Mesenteric fat pad (tissue), 1 donor: ENCODE measurements around the gene RLBP1. TPM values are rescaled to one million over a fixed set of nuclear protein-coding genes. Genes with fewer than 3 reads are reported as not detected.

ENCODE experiments used
- DNase-seq: peaks from one replicate; pipeline ENCODE4 v3.0.0-alpha.2; 2020; ENCODE audit warnings: low spot score
- total RNA-seq: library from RNA; stranded (reverse); fragmentation: NEBNext Ultra II Directional; extraction: Animal tissue kit (Norgen Biotek cat#: 25700); gene quantifications from one replicate; pipeline ENCODE4 v1.2.1, GENCODE V29; 2021
- donor health status: DM: yes; HTN: yes; CAD: no.

RLBP1 gene
- total RNA-seq, 1 donor from 2014 or later, result not detected

DNA sequence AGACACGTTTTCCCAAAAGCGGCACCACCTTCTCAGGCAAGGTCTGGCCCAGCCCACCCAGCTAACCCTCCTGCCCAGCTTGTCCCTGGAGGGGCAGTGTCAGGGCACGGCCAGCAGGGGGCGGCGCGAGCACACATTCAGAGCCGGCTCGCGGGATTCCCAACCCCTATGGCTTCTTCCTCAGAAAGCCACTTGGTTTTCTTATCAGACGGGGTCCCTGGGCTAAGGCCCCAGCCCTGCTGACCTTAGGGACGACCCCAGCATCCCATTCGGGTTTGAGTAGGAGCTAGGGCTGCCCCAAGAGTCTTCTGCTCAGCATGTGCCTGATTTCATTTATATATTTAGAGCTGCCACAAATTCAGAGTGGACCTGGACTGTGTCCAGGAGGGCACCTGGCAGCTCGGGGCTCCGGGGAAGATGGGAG lies 14.5 kb downstream of the RLBP1 start:
- DNase-seq, result peak; percentile 92

- DNase-seq, result no peak
Measured at GRCh38 chr15:89205991-89206585, 15.3 kb downstream of the RLBP1 start.

DNA sequence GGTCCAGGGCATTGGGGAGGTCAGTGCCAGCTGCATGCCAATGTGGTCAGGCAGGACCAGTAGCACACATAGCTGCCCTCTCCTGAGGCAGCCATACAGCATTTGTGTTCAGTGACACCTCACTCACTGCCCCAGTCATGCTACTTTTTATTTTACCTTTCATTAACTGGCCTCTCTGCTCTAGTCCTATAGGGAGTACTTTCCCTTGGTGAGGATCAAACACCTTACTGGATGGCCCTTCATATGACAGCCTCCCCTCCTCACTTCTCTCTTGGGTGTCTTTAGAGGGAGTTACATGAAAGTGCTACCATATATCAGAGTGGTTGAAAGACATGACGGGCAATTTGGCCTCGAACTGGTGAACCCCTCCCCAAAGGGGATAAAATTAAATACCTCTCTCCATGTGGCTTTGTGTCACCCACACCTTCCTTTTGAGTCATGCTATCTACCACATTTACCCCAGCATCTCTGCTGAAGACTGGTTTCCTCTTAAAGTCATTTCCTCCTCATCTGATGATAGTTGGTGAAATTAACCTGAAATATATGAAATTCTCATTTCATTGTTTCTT lies 17.6 kb downstream of the RLBP1 start:
- no peak for DNase-seq

- no peak for DNase-seq
Measured at GRCh38 chr15:89201465-89202005, 19.8 kb downstream of the RLBP1 start.

DNA sequence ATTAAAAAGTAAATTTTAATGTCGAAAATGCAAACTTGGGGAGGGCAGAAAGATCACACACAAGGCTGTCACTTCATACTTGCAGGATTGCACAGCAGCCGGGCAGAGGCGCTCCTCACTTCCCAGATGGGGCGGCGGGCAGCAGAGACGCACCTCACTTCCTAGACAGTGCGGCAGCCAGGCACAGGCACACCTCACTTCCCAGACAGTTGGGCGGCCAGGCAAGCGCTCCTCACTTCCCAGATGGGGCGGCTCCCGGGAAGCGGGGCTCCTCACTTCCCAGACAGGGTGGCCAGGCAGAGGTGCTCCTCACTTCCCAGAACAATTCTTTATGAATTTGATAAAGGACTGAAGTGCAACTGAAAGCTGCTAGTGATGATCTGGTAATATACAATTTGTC lies 21.2 kb downstream of the RLBP1 start:
- no peak for DNase-seq

DNA sequence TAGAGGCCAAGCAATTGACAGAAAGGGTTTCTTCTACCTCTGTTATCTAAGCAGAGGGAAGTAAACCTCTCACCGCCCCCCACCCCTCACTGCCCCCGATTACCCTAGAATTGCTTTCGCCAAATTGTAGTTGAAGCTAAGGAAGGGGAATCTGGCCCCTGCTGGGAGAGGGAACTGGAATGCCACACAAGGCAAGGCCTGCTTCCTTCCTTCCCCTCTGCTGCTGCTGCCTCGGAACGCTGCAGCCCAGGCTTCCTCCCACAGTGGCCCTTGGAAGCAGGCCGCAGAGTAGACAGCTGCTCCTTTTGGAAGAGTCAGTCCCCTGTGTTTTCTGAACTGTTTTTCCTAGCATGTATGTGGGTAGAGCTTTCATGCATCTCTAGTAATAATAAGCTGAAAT lies 21.6 kb downstream of the RLBP1 start:
- DNase-seq, result no peak

- no peak for DNase-seq
Measured at GRCh38 chr15:89198934-89199333, 22.4 kb downstream of the RLBP1 start.

- DNase-seq, result no peak
Measured at GRCh38 chr15:89198196-89198595, 23.2 kb downstream of the RLBP1 start.

DNA sequence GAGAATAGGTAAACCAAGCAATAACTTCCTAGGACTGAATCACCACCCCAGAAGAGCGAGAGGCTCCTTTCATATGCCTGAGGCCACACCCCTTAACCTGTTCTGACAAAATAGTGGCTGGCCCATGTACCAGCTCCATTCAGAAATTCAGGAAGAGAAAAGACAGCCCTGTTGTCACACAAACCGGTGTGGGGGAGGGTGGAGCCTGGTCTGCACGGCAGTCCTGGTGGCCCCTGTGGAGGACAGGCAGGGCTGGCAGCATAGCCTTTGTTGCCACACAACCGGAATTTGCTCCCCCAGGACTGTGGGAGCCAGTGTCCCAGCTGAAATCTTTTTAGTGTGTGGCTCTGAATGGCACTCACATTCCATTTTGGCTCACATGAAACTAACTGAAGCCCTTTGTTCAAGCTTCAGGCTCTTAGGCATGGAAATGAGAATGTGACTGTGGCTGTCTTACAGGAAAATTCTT lies 23.8 kb downstream of the RLBP1 start:
- no peak for DNase-seq

DNA sequence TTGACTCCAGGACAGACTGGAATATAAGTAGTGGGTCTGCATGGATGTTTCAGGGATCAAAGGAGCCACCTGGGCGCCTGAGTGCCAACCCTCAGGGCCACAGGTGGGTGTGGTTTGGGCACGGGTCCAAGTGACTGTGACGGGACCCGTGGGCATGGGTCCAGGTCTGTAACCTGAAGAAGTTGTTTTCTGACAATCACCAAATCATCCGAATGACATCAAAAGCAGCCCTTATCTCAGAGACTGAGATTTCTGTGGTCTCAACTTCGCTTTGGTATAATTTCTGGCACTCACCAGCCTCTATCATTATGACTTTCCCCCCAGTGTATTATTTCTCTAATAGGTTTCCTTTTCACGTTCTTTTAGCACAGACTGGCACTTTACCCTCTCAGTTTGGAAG lies 24.4 kb downstream of the RLBP1 start:
- no peak for DNase-seq

- no peak for DNase-seq
Measured at GRCh38 chr15:89196241-89196640, 25.1 kb downstream of the RLBP1 start.

GRCh38 chr15:89195836-89196235 lies 25.5 kb downstream of the RLBP1 start:
- no peak for DNase-seq

DNA sequence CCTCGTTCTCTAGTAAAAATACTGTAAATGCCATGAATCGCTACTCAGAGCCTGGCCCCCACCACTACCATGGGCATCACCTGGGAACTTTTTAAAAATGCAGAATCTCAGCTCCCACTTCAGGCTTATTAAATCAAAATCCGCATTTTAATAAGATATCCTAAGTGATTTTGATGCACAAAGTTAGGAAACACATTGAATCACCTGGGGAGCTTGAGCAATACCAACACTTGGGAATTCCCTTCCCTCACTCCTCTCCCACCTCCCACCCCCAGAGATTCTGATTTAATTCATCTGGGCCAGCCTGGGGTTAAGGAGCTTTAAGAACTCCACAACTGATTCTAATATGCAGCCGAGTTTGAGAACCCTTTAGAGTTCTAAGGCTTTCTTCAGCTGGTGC lies 26.8 kb downstream of the RLBP1 start:
- DNase-seq, result no peak

GRCh38 chr15:89192766-89193165 lies 28.6 kb downstream of the RLBP1 start:
- DNase-seq, result peak; percentile 24

DNA sequence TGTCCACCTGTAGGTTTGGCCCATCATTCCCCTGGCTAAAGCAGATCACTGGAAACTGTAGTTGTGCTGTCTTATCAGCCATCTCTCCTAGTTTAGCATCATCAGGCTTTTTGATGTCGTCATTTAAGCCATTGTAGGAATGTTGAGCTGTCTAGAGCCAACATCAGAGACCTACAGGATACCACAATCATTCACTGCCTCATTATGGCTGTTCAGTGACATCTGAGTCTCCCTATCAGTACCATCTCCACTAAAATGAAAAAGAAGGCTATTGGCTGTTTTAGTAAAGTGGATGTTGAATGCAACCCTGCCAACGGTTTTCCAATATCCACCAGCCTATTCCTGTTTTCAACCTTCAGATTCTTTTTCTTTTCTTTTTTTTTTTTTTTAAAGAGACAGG lies 29.2 kb downstream of the RLBP1 start:
- no peak for DNase-seq

- DNase-seq, result peak; percentile 78
Measured at GRCh38 chr15:89187986-89188514, 33.3 kb downstream of the RLBP1 start.

DNA sequence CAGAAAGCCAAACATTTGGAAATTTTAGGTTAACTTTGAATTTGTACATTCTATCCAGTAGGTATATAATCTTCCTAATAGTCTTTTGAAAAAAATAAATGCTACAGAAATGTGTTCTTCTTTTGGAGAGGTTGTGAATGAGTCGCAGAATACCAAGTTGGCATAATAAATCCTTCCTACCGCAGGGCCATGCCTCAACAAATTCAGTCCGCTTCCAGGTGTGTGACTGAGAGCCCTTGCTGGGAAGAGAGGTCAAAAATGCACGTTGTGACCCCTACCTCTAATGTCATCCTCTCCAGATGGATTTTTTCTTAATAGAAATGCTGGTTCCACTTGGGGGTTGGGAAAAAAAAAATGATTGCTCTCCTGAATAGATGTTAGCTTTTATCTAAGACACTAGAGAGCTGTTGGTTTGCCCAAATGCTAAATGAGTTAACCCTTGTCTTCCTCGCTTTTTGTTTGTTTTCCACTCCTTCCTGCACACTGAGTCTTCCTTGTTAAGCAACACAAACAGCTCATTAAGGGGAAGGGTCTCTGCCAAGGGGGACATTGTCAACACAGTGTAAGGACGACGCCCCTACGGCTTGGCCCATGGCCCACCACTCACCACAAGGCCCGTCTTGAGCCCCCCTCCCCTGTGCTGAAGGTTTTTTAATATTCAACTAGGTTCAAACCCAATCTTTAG lies 33.9 kb downstream of the RLBP1 start:
- DNase-seq, result no peak

GRCh38 chr15:89186803-89187202 lies 34.6 kb downstream of the RLBP1 start:
- peak; percentile 39 for DNase-seq

DNA sequence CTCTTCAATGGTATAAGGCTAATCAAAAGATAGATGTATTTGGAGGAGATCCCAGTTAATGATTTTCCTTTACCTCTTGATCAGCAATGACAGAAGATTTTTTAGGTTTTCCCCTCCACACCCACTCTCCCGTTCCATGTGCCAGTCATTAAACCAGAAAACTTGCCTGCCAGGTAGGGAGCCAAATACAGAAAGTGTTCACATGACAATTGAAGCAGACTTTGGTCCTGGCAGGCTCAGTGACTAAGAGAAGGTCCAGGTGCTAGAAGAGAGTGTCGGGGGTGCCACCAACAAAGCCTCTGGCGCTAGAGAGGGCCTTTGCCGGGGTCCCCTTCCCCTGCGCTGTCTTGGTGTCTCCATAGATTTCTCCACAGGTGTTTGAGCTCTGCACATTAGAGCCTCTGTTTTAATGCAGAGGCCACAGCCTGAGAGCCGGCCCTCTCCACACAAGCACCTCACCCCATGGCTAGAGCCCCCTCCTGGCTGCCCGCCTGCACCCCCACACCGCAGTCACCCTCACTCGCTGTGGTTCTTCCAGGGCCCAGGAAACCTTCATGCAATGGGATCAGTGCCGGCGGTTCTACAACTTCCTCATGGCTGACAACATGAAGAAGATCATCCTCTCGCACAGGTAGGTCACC lies 36.4 kb downstream of the RLBP1 start:
- no peak for DNase-seq

DNA sequence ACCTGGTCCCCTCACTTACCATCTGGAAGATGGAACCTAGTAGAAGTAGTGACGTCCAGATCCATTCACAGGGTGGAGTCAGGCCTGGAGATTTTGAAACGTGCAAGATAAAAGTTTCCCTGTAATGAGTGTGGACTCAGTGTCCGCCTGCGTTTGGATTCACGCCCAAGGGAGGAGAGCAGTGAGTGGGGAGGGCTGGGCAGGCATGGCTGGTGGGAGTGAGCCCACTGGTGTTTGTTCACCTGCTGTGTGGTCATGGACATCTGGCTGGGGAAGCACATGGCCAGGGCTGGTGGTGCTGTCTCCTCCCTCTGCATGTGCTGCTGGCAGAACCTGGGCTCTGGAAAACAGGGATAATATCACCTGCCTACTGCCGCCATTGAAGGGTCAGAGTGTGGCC lies 37.0 kb downstream of the RLBP1 start:
- DNase-seq, result no peak

DNA sequence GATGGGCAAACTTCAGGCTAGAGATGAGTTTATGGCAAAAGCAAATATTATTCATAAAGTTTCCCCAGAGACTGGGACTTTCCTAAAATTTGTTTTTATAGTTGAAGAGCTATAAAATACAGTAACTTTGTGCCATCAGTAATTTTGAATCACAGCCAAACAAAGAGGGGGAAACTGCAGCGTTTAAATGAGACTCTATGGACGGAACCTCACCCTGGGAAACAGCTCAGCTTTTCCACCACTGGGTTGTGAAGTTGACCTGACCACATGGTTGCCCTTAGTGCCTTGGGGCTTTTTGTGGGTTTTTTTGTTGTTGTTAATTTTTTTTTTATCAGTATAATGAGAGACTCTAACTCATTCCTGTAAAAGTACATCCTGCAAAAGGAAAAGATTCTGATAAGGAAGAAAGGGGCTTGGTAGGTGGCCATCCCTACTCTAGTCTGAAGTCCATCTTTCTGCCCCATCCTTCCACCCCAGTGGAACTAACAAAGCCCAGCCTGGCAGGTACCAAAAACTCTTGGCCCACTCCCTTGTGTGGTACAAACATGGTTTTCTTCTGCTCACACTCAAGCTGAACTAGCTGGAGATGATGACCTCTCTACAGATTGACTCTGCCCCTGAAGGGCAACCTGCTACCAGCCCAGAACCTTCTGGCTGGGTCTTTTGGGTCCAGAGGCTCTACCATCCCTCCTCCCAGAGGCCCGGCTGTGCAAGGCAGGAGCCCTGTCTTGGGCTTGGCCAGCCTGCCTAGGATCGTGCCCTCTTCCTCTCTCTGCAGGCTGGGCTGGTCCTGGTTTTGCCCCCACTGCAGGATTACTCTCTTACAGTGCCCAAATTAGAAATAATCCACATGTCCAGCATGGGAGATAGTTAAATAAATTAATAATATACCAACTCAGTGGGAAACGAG lies 41.2 kb downstream of the RLBP1 start:
- DNase-seq, result no peak
